Smooth muscle cell (in vitro differentiated cells): Measurements from ENCODE around the gene PTPRC. TPM values are rescaled to one million over a fixed set of nuclear protein-coding genes. Genes with fewer than 3 reads are reported as not detected.

ENCODE experiments used
- DNase-seq: peaks from one replicate; lab custom pipeline; 2025; ENCODE audit not compliant: unreplicated experiment; lab: John Stamatoyannopoulos, UW
- H2AFZ ChIP-seq: fragments of 200-600 bp; sonication (generic); 2 replicates; pipeline ENCODE4 v1.6.0; 2016; ENCODE audit warnings: antibody characterized with exemption, low read depth, mild to moderate bottlenecking
- H3F3A ChIP-seq: fragments of 200-600 bp; sonication (generic); 2 replicates; pipeline ENCODE4 v1.6.0; 2017; ENCODE audit warnings: antibody characterized with exemption, low read depth
- H3K27ac ChIP-seq: fragments of 200-600 bp; sonication (generic); 2 replicates; pipeline ENCODE4 v1.5.1; 2016; ENCODE audit warnings: low read depth, mild to moderate bottlenecking
- H3K27me3 ChIP-seq: fragments of 200-600 bp; sonication (generic); 2 replicates; pipeline ENCODE4 v1.6.1; 2016; ENCODE audit warnings: low read depth, mild to moderate bottlenecking
- H3K36me3 ChIP-seq: fragments of 200-600 bp; sonication (generic); 2 replicates; pipeline ENCODE4 v1.5.1; 2016; ENCODE audit warnings: low read depth
- H3K4me1 ChIP-seq: fragments of 200-600 bp; sonication (generic); 2 replicates; pipeline ENCODE4 v1.5.1; 2016; ENCODE audit warnings: low read depth
- H3K4me2 ChIP-seq: fragments of 200-600 bp; sonication (generic); 2 replicates; pipeline ENCODE4 v1.6.0; 2016; ENCODE audit warnings: mild to moderate bottlenecking
- H3K4me3 ChIP-seq: fragments of 200-600 bp; sonication (generic); 2 replicates; pipeline ENCODE4 v1.5.1; 2016; ENCODE audit warnings: mild to moderate bottlenecking
- H3K79me2 ChIP-seq: fragments of 200-600 bp; sonication (generic); 2 replicates; pipeline ENCODE4 v1.6.0; 2016; ENCODE audit warnings: low read depth, mild to moderate bottlenecking
- H3K9ac ChIP-seq: fragments of 200-600 bp; sonication (generic); 2 replicates; pipeline ENCODE4 v1.6.0; 2016; ENCODE audit warnings: low read depth
- H3K9me3 ChIP-seq: fragments of 200-600 bp; sonication (generic); replicated peaks from 2 replicates; pipeline ENCODE4 v1.5.1; 2016; ENCODE audit warnings: low read depth
- H4K20me1 ChIP-seq: fragments of 200-600 bp; sonication (generic); 2 replicates; pipeline ENCODE4 v1.6.0; 2016; ENCODE audit warnings: low read depth
- whole genome bisulfite sequencing: methylation state at CpG from one replicate; pipeline ENCODE4 v1.1.7; 2016; ENCODE audit warnings: low lambda C conversion rate; 5-methylcytosine and 5-hydroxymethylcytosine counted together
- polyA plus RNA-seq: library from polyadenylated mRNA; unstranded; fragments of >200 nt; fragmentation: Nextera tagmentation; extraction: Ambion mirVana; gene quantifications from 2 replicates; pipeline ENCODE4 v1.2.1, GENCODE V29; 2016
- total RNA-seq: library from RNA; depleted of rRNA; stranded (reverse); fragments of >200 nt; gene quantifications from 2 replicates; pipeline ENCODE4 v1.2.3, GENCODE V29; 2014
- TF ChIP-seq, protein P1 (sequence below): fragments of 200-600 bp; sonication (generic); IDR thresholded peaks from 2 replicates; pipeline ENCODE4 v1.5.1; 2017; ENCODE audit warnings: borderline replicate concordance, mild to moderate bottlenecking, antibody characterized with exemption; ENCODE audit not compliant: insufficient read depth, poor library complexity, severe bottlenecking

PTPRC gene
- total and polyA plus RNA-seq, 2 experiments from 2014 or later: 0.04 TPM; not detected in 1

DNA sequence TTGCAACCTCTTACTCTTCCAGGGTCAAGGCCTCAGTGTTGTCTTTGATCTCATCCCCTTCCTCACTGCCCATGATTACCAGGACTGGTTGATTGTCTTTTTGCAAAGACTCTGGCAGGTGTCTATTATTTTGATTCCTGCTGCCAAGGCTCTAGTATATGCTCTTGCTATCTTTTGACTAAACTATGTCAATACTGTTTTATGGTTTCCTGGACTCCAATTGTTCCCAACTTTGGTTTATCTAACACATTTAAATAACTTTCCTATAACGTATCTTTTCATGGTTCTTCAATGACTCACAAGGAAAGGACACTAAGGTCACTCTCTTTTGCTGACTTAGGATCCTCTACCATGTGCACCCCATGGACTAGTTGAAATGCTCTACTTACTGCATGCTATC lies 141.5 kb downstream of the PTPRC start:
- Histone ChIP-seq H3F3A (peaks cover 15% of the 10 kb centered on the region), H2AFZ (no peak overlapping the region), H3K9ac (no peak overlapping the region), H3K36me3 (no peaks in the 10 kb centered on the region), H4K20me1 (no peaks in the 10 kb centered on the region), H3K9me3 (no peaks in the 10 kb centered on the region), H3K27me3 (no peaks in the 10 kb centered on the region), H3K27ac (no peak overlapping the region), H3K4me2 (no peak overlapping the region), H3K4me3 (no peak overlapping the region), H3K4me1 (peaks cover 8% of the 10 kb centered on the region), H3K79me2 (no peaks in the 10 kb centered on the region)
- DNase-seq: no peak
- TF ChIP-seq, protein P1, sequence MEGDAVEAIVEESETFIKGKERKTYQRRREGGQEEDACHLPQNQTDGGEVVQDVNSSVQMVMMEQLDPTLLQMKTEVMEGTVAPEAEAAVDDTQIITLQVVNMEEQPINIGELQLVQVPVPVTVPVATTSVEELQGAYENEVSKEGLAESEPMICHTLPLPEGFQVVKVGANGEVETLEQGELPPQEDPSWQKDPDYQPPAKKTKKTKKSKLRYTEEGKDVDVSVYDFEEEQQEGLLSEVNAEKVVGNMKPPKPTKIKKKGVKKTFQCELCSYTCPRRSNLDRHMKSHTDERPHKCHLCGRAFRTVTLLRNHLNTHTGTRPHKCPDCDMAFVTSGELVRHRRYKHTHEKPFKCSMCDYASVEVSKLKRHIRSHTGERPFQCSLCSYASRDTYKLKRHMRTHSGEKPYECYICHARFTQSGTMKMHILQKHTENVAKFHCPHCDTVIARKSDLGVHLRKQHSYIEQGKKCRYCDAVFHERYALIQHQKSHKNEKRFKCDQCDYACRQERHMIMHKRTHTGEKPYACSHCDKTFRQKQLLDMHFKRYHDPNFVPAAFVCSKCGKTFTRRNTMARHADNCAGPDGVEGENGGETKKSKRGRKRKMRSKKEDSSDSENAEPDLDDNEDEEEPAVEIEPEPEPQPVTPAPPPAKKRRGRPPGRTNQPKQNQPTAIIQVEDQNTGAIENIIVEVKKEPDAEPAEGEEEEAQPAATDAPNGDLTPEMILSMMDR: no peak
- 52% methylated on average over 1 of the region's 1 CpG for WGBS

DNA sequence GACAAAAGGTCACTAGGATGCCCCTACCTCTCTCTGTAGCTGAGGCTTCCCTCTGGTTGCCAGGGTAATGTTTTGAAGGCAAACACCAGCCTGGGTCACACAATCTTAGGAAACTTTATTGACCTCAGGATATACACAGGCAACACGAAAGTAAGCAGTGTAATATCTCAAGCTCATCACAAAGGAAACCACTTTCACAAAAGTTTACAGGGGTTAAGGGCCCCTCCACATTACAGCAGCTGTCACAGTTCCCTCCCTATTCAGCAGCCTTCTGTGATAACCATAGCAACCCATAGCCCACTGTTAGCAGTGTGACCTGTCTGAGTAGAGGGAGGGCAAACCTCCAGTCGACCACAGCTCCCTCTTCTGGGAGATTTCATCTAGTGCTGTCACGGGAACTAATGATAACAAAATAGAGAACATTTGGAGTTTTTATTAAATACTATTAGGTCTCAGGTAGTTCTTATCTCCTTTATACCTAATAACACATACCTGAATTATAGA lies 149.8 kb downstream of the PTPRC start:
- Histone ChIP-seq H3K36me3 (no peaks in the 10 kb centered on the region), H3K4me1 (no peaks in the 10 kb centered on the region), H3K4me2 (no peak overlapping the region), H4K20me1 (no peaks in the 10 kb centered on the region), H3K9me3 (no peaks in the 10 kb centered on the region), H3K27ac (no peak overlapping the region), H3K4me3 (no peak overlapping the region), H3K79me2 (no peaks in the 10 kb centered on the region), H3K27me3 (no peaks in the 10 kb centered on the region), H2AFZ (no peak overlapping the region), H3F3A (no peaks in the 10 kb centered on the region), H3K9ac (no peak overlapping the region)
- no peak for DNase-seq
- 47% methylated on average over 3 of the region's 3 CpGs for WGBS
- TF ChIP-seq, protein P1: no peak

DNA sequence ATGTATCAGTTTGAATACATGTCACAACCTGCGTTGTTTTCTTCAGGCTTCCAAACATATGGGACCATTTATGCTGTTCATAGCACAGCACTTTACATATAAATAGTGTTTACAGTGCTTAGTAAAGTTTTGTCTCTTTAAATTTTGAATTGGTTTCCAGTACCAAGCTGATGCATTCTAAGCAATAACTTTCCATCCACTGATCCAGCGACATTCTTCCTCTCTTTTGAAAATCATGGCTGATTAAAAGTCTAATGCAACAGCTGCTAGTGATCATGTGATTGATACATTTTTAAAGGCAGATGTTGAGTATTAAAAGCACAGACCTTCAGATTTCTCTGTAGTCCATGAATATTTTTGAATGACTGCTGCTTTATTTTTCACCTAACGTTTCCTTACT lies 154.9 kb downstream of the PTPRC start:
- peak overlapping the region; percentile 73 for H3K27ac ChIP-seq
- 90% methylated on average over 3 of the region's 3 CpGs for WGBS
- H3K79me2 ChIP-seq: no peaks in the 10 kb centered on the region
- H3K36me3 ChIP-seq: no peaks in the 10 kb centered on the region
- H3F3A ChIP-seq: no peaks in the 10 kb centered on the region
- TF ChIP-seq, protein P1: no peak
- no peak overlapping the region for H3K9ac ChIP-seq
- H3K4me3 ChIP-seq: no peak overlapping the region
- H3K27me3 ChIP-seq: no peaks in the 10 kb centered on the region
- H3K4me2 ChIP-seq: no peak overlapping the region
- H3K9me3 ChIP-seq: no peaks in the 10 kb centered on the region
- no peaks in the 10 kb centered on the region for H3K4me1 ChIP-seq
- H4K20me1 ChIP-seq: no peaks in the 10 kb centered on the region
- no peak for DNase-seq
- no peak overlapping the region for H2AFZ ChIP-seq

DNA sequence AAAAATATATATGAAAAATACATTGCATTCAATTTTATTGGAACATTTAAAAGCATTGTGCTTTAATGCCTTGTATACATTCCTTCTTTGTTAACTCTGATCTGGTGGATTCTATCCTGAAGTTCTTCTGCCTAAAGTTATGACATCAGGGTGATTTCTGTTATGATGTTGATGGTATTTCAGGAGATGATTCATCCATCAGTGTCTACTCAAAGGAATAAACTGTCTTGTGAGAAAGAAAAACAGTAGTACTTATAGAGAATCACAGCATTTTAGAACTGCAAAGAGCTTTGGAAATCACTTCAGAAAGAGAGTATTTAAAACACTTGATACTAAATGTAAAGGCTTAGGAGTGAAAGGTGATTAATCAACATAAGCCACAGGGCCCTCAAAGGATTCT lies 155.7 kb downstream of the PTPRC start:
- Histone ChIP-seq H2AFZ (no peak overlapping the region), H3K4me1 (no peaks in the 10 kb centered on the region), H3K9ac (peak overlapping the region; percentile 24), H3K9me3 (no peaks in the 10 kb centered on the region), H3K27me3 (no peaks in the 10 kb centered on the region), H3K36me3 (no peaks in the 10 kb centered on the region), H4K20me1 (no peaks in the 10 kb centered on the region), H3F3A (no peaks in the 10 kb centered on the region), H3K4me3 (no peak overlapping the region), H3K27ac (peak overlapping the region; percentile 73), H3K79me2 (no peaks in the 10 kb centered on the region), H3K4me2 (peak overlapping the region; percentile 47)
- TF ChIP-seq, protein P1: no peak
- DNase-seq: no peak
